HG03558 (cell line): ENCODE data around the gene MED9.

Source experiments
- ATAC-seq: cut with Tn5 transposase; IDR thresholded peaks from one replicate; pipeline ENCODE4 v1.9.1; 2021; ENCODE audit warnings: moderate number of reproducible peaks; ENCODE audit not compliant: unreplicated experiment; ENCODE audit errors: extremely low read depth

The MED9 gene

DNA sequence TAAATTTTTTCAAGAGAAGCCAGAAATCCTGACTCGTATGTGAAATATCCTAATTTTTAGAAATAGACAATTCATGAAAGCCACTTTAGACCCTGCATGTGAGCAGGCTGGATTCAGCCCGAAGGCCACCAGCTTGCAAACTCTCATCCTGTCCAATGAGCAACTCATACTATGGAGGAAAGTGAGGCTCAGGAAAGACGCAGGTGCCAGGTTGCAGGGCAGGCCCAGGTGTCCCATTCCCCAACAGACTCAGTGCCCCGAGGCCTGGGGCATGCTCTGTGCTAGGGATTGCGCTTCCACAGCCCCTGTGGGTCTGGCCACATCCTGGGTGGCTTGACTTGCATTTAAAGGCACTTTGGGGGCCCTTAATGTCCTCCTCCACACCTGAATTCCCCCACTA lies 36.1 kb downstream of the MED9 start:
- no peak for ATAC-seq

DNA sequence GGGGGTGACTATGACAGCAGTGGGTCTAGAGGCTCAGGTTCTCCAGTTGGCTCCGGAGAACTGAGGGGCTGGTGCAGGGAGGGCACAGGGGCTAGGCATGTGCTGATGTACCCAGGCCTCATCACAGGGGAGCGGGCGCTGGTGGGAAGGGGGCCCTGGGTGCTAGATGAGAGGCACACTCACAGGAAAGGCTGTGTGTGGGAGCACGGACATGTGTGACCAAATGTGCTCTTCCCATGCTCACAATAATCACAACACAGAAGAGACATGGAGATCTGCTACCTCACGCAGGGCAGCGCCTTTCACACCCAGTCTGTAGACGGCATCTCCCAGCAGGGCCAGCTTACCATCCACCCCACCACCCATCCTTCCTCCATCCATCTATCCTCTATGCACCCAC lies 36.8 kb downstream of the MED9 start:
- no peak for ATAC-seq

DNA sequence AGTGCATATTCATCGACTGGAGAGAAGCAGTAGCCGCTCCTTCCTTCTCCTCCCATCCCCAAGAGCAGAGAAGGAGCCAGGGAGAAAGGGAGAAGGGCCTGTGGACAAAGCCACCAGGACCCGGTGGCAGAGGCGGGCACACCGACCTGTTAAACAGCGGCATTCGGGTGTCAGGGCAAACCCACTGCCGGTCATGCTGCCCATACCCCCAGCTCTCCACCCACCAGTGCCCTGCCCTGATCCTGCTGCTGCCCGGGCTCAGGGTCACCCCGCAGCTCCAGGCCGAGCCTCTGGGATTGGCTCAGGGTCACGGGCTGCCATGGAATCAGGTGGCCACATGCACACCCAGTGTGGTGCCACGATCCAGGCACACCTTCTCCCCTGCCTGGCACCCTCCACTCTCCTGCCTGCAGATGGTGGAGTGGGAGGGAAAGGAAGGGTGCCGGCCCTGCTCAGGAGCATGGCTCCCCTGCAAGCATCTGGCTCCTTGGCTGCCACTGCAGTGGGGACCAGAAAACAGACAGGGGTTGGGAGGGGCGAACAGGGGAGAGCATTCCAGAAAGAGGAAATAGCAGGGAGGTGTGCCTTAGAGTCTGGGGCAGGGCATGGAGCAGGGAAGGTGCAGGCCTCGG lies 37.7 kb downstream of the MED9 start:
- no peak for ATAC-seq

DNA sequence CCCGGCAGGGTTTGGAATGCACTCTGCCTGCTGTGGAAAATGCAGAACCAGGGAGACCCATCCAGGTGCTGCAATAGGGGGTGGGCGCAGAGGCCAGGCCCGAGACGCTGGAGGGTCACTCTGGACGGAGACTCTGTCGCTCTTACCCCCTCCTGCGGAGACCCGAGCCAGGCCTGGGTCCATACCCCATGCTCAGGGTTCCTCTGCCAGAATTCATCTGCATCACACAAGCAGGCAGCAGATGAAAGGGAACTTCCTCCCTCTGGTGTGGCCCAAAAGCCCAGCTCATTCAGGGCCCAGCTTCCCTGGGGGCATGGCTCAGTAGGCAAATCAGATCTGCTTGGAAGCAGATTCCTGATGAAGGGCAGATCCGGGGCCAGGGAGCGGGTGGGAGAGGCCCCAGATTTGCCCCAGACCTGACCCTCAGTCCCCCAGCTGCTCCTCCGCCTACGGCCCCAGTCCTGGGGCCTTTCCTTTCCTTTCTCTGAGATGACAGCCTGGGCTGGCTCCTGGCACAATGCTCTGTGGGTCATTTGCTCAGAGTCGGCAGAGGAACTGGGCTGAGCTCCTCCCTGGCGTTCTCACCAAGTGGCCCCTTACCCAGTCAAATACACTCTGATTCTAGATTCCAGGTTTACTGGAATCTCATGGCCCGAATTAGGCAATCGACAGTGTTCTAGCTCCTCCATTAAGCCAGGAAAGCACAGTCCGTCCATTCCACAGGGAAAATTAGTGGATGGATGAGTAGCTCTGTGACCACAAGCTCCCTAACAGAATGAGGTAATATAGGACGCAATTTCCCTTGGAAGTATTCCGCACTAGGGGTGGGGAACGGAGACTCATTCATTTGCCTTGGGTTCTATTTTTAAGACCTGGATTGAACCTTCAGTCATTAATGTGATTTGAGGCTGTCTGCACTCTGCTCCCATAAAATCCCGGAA lies 38.5 kb downstream of the MED9 start:
- ATAC-seq = no peak

DNA sequence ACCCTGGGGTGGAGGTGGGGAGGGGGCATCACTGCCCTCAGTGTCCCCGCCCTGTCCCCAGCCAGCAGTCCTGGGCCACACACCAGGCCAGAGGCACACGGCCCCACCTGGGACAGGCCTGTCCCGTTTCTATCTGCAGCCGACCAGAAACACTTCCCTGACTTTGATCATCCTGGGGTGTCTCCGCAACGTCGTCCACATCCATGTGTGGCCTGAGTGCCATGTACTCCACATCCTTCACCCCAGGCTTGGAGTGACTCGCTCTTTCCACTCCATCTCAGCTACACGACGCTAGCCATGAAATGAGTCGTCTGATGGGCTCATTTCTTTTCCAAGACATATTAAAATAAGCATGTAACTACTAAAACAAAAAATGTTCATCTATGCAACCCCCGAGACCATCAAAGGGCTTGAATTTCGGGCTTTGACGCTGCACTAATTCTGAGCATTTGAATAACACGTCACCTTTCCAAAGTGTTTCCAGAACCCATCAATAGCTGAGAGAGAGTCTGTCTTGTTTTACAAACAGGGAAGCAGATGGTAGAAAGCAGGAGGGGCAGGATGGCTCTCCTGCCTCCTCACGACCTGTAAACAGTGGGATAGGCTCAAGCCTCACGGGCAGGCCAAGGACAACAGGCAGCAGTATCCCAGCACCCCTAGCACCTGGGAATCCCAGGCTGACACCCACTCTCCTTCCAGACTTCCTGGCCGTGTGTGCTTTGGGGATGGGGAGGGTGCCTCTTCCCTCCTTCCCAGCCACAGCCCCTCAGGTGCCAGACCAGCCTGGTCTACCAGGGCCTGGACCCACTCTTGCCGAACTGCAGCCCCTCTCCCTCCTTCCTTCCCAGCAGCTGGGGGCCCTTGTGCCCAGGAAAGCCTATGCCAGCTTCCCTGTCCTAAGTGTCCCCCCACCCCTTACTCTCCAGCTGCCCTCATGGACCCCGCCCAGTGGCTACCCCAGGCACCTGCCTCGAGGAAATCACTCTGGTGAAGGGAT lies 39.4 kb downstream of the MED9 start:
- ATAC-seq = no peak

DNA sequence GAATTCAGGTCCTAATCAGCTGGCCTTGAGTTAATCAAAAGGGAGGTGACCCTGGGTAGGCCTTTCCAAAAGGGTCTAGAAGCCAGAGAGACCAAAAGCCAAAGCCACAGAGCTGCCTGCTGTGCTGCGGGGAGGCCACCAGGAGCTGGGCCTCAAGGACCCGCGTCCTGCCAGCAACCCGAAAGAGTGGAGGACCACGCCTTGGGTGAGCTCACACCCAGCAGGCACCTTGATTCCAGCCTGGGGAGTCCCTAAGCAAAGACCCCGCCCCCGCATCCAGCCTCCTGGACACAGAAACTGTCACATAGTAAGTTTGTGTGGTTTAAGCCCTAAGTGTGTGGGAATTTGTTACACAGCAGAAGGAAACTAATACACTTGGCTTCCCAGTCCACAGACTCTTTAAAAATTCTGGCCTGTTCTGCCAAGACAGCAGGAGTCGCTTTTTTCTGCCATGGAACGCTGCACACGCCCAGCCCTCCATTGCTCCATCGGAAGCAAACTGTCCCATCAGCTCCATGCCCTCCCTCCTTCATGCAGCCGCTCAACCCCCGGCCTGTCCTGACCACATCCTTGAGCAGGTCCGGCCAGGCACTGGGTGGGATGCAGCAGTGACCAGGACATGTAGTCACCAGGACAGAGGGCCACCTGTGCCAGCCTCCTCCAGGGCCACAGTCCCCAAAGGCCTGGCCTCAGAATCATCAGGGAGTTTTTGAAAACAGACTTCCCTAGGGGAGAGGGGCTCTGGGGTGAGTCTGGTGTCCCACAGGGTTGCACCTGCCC lies 40.3 kb downstream of the MED9 start:
- no peak for ATAC-seq

DNA sequence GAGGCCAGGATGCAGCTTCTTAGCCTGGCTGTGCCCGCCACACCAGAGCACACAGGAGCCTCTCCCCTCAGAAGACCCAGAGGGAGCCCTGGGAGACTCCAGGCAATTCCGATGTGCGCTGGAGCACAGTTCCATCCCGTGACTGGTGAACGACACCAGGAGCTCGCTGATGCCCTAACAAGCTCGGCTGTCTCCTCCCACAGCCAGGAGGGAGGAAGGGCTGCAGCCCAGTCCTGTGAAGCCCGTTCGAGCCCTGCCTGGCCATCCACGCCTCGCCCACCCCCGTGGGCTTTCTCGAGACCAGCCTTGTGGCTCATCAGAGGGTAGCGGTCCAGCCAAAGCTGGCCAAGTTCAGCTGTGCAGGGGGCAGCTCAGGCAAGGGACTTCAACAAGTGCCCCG lies 41.2 kb downstream of the MED9 start:
- ATAC-seq = no peak

DNA sequence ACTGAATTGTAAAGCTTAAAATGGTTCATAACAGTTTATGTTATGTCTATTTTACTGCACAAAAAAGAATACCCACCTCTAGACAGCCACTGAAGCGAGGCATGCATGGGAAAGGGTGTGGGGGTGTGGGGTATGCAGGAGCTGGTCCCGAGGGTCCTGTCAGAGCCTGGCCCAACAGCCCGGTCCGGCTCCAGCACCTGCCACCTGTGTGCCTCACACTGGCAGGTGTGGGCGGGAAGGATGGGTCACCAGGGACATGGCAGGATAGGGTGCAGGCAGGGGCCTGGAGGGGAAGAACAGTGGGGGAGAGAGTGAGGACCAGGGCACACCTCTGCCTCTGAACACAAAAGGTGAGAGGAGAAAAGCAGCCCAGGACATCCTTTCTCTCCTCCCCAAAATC lies 42.2 kb downstream of the MED9 start:
- no peak for ATAC-seq

DNA sequence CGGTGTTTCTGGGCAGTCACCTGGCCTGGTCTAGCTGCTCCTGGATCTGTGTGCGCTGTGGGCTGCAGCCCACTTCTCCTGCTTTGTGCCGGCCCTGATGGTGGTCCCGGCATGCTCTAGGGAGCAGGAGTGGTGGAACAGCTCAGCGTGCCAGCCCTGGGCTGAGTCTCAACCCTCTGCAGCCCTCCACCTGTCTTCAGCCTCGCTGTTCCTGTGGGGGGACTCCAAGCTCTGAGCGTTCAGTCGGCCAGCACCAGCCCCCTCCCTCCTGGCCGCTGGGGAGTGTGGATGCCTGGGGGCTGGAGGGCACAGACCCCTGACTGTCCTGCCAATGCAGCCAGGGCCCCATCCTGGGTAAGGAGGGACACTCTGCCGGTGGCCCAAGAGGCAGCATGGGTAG lies 43.1 kb downstream of the MED9 start:
- no peak for ATAC-seq

DNA sequence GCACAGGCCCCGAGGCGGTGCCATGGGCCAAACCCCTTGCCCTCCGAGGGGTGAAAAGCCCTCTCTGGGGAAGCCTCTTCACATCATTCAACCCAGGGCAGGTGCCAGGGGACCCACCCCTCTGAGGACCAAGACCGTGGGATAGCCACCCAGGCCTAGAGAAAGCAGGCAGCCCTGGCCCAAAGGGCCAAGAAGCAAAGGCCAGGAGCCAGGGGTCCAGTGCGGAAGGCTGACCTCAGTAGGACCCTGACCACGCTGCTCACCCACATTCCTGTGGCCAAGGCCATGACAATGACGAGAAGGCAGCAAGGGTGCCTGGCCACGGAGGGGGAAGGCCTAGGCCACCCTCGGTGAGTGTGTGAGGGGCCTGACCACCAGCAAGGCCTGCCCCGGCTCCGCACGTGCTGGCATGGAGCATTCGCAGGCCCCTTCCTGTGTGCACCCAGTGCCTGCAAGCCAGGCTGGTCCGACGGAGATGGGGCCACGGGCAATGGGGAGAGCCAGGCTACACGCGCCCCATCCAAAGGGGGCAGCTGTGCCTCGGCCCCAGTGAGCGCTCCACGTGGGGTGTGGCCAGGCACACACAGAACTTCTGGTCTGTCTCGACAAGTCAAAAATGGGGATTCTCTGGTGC lies 43.9 kb downstream of the MED9 start:
- ATAC-seq = no peak

DNA sequence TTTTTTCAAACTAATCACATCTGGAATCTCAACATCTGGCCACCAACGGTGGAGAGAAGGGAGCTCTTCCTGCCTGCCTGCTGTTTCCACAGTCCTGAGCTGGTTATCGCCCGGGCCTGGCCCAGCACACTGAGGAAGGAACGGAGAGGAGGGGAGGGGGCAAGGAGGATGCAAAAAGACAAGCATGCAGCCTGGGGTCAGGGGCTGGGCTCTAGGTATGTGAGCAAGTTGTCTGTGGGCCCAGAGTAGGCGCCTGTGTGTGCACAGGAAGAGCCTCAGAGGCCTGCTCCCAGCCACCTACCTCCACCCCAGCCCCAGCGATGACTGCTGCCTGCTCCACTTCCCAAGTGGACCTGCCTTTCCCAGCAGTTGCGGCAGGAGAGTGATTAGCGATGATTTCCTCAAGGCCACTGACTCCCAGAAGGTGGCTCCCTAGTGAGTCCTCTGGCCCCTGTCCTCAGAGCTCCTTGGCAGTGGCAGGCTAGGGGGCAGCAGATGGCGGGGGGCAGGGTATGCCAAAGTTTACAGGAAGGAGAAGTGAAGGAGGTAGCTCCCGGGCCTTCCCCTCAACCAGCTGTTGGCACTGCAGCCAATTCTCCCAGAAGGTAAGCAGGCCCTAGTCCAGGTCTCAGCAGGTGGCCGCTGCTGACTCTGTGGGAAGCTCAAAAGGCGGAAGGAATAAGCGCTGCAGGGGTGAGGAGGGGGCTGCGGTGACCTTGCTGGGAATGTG lies 46.4 kb downstream of the MED9 start:
- no peak for ATAC-seq

DNA sequence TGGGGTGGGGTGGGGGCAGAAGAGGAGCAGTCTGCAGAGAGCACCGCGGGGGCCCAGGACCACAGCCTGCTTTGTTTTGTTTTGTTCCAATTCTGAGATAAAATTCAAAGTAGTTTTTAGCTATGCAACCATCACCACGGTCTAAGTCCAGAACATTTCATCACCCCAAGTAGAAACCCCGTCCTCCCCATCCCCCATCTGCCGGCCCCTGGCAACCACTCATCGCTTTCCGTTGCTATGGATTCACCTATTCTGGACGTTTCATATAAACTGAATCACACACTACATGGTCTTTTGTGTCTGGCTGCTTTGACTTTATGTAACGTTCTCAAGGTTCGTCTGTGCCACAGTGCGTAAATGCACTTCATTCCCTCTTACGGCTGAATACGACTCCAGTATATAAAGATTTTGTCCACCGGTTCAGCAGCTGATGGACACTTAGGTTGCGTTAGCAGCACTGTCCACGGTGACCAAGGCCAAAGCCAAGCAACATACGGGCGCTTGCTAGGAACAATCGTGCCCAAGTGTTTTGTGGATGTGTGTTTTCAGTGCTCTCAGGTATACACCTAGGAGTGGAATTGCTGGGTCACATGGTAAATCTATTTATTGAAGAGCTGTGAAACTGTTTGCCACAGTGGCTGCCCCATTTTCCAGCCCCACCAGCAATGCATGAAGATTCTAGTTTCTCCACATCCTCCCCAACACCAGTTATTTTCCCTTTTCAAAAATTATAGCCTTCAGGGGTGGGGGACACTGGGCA lies 47.1 kb downstream of the MED9 start:
- no peak for ATAC-seq

DNA sequence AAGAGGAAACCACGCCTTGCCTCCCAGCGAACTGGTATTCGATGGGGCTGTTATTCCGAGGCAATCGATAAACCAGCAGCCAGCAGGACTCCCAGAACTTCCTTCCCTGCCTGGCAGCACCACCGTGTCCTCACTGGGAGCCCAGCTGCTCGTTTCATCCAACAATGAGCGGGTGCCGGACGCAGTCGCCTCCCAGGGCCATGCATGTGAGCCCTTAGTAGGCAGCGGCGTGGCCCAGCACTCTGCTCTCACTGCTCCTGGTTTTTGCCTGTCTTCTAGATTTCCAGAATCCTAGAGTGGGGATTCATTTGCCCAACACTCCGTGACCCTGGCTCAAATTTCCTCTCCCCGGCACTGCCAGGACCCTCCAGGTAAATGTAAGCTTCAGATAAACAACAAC lies 48.5 kb downstream of the MED9 start:
- ATAC-seq = no peak

DNA sequence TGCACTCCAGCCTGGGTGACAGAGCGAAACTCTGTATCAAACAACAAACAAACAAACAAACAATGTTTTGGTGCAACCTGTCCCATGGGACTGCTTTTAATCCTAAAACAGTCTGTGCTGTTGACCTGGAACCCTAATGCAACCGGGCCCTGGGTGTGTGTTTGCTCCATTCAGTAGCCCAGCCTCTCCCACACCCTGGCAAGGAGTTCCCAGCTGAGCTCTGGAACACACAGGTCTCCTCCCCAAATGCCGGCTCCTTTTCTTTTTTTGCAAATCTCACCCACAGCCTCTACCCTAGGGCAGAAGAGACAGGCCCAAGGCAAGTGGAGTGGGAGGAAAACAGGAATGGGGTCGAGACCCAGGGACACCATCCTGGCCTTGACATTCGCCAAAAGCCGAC lies 49.2 kb downstream of the MED9 start:
- no peak for ATAC-seq

DNA sequence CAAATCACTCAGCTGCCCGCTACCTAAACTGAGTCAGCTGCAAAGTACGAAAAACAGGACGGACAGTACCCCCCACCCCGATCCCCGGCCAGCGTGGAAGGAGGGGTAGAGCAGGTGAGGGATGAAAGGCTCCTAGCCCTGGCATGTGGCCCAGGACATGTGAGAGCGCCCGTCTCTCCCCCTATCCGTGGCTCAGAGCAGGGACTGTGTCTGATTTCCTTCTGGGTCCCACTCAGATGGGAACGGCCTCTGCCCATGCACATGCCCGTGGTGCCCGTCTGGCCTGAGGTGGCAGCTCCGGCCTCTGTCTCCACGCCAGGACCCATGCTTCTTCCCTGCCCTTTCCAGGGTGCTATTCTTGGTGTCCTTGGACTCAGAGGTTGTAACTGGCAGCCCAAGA lies 49.6 kb downstream of the MED9 start:
- ATAC-seq = no peak

DNA sequence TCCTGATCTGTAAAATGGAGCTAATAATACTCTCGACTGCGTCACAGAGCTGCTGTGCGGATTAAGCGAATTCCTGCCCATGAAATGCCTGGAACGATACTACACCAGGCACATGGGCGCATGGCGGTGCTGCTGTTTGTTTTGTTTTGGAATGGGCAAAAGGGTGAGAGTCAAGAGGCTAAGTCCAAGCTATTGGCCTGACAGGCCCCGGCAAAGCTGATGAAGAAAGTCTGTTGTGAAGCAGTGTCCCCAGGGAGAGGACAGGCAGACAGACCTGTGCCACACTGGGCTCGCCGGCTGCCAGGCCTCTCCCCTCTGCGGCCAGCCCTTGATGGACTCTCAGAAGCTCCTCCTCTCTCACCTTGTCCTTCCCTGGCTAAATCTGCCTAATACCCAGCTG lies 50.7 kb downstream of the MED9 start:
- no peak for ATAC-seq

DNA sequence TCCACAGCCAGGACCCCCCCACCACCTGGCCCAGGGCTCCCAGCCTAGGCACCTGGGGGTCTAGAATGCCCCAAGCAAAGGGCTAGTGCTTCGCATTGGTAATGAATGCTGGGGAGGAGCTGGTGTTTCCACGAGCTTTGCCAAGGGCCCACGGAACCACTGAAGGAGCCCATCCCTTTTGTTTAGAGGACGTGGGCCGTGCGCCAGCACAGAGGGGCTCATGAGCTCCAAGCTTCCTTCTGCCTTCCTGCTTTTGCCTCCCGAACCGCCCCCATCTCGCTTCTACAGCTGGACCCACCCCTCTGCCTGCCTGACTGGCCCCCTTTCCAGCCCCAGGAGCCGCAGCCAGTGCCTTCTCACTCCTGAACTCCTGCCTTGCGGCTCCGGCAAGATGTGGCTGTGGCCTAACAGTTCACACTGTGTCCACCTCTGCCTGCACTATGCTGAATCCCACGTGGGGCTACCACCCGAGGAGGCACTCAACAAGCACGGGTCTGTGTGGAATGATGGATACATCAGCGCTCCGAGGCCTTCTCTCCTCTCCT lies 51.2 kb downstream of the MED9 start:
- ATAC-seq = no peak
